PFSK-1 (cell line): ENCODE data around the gene POC5.

Experiments used
- FOXP2 ChIP-seq: optimal IDR thresholded peaks from 2 replicates; pipeline ENCODE3; 2011; ENCODE audit warnings: borderline replicate concordance, control low read depth, inconsistent platforms; ENCODE audit not compliant: insufficient read depth; ENCODE audit errors: extremely low read length, extremely low read depth
- POLR2AphosphoS5 ChIP-seq: IDR thresholded peaks from 2 replicates; pipeline ENCODE4 v1.6.1; 2012; ENCODE audit warnings: low read depth, mild to moderate bottlenecking, control low read depth, low read length, moderate library complexity
- SIN3A ChIP-seq: IDR thresholded peaks from 2 replicates; pipeline ENCODE4 v1.6.1; 2012; ENCODE audit warnings: mild to moderate bottlenecking, low read length, moderate library complexity, borderline replicate concordance; ENCODE audit not compliant: insufficient read depth
- TAF1 ChIP-seq: IDR thresholded peaks from 2 replicates; pipeline ENCODE4 v1.6.1; 2012; ENCODE audit warnings: low read length, control low read depth, borderline replicate concordance; ENCODE audit not compliant: insufficient read depth
- TF ChIP-seq, protein P1 (sequence below), 2 experiments: IDR thresholded peaks; 2 replicates each; pipeline versions ENCODE4 v1.6.1 to v1.8.0; 2011 to 2012; ENCODE audit warnings: low read depth in 2 of 2, low read length in 2 of 2, control low read depth in 1 of 2, inconsistent platforms in 1 of 2, mild to moderate bottlenecking in 1 of 2, moderate library complexity in 1 of 2; ENCODE audit not compliant: insufficient read depth in 1 of 2

Gene POC5

DNA sequence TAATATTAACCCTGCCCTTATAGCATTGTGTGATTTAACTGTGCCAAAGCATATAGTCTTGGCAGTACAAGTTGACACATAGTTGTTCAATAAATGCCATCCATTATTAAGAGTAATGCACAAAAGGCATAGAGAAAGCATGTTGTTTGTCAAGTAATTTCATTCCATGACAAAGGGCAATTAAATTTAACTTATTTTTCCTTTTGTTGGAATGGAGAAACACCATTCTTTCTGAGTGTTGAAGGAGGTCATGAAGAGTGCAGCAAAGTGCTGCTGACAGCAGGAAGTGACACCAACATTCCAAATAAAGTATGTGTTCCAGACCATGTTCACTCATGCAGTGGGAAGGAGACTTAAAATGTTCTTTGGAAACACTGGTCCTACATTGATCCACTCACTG is 76.8 kb downstream of the POC5 start:
- TF ChIP-seq TAF1 = no peak
- TF ChIP-seq SIN3A = no peak
- TF ChIP-seq, protein P1, sequence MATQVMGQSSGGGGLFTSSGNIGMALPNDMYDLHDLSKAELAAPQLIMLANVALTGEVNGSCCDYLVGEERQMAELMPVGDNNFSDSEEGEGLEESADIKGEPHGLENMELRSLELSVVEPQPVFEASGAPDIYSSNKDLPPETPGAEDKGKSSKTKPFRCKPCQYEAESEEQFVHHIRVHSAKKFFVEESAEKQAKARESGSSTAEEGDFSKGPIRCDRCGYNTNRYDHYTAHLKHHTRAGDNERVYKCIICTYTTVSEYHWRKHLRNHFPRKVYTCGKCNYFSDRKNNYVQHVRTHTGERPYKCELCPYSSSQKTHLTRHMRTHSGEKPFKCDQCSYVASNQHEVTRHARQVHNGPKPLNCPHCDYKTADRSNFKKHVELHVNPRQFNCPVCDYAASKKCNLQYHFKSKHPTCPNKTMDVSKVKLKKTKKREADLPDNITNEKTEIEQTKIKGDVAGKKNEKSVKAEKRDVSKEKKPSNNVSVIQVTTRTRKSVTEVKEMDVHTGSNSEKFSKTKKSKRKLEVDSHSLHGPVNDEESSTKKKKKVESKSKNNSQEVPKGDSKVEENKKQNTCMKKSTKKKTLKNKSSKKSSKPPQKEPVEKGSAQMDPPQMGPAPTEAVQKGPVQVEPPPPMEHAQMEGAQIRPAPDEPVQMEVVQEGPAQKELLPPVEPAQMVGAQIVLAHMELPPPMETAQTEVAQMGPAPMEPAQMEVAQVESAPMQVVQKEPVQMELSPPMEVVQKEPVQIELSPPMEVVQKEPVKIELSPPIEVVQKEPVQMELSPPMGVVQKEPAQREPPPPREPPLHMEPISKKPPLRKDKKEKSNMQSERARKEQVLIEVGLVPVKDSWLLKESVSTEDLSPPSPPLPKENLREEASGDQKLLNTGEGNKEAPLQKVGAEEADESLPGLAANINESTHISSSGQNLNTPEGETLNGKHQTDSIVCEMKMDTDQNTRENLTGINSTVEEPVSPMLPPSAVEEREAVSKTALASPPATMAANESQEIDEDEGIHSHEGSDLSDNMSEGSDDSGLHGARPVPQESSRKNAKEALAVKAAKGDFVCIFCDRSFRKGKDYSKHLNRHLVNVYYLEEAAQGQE (IDR thresholded peaks at IDR 0.05; ENCODE audit: insufficient read depth in 1 of 2, low read depth in 2 of 2, low read length in 2 of 2) = no peak
- no peak for TF ChIP-seq POLR2AphosphoS5
- no peak for TF ChIP-seq FOXP2

DNA sequence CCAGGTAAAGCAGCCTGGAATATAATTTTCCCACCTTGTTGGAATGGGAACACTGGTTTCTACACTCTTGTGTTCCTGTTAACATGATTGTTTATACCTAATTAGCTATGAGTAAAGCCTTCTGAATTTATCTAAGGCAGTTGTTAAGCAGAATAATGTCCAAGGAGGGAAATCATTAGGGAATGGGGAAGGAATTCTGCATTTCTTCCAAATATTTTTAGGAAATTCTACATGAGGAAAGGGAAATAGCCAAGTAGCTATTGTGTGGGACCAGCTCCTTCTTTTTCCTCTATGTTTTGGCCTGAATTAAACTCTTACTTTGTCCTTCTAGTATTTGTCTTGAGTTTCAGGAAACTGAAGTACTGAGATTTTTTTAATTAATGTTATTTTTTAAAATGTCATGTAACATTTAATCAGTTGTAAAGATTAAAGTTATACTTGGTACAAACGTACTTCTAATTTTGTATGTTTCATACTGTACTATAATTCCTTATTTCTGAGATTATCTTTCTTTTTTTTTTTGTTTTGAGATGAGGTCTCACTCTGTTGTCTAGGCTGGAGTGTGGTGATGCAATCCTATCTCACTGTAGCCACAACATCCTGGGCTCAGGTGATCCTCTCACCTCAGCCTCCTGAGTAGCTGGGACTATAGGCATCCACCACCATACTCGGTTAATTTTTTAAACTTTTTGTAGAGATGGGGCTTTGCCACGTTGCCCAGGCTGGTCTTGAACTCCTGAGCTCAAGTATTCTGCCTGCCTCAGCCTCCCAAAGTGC is 77.5 kb downstream of the POC5 start:
- TF ChIP-seq TAF1 (no peak), FOXP2 (no peak), SIN3A (no peak), POLR2AphosphoS5 (no peak)
- TF ChIP-seq, protein P1 (IDR thresholded peaks at IDR 0.05; ENCODE audit: insufficient read depth in 1 of 2, low read depth in 2 of 2, low read length in 2 of 2) = no peak

DNA sequence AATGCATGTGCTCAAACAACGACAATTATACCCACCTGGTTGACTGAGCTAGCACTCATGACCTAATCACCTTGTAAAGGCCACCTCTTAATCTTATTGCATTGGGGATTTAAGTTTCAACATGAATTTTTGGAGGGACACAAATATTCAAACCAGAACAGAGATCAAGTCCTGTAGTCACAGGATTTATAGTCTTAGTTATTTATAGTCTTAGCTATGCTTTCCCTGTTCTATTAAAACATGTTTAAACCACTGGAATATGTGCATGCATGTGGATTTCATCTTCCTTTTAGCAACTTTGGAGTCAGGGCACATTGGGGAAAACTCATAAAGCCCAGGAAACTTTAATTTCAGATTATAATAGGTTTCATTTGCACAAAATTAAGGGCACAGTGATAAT is 79.3 kb downstream of the POC5 start:
- no peak for TF ChIP-seq FOXP2
- TF ChIP-seq POLR2AphosphoS5 = no peak
- no peak for TF ChIP-seq TAF1
- no peak for TF ChIP-seq SIN3A
- TF ChIP-seq, protein P1 (IDR thresholded peaks at IDR 0.05; ENCODE audit: insufficient read depth in 1 of 2, low read depth in 2 of 2, low read length in 2 of 2) = no peak

DNA sequence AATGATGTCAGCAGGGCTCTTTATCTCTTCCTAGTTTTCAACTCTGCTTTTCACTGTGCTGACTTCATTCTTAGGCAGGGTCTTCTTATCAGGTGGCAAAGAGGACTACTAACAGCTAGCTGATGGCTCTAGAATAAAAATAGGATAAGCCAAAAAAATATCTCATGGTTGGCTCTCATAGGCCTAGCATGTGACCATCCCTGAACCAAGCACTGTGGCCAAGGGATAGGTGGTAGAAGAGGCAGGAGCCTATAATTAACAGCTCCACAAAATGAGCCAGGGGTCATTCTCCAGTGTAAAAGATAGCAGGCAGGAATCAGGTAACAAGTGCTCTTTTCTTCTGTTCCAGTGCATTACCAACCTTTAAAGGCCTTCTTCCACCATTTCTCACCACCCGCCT is 84.9 kb downstream of the POC5 start:
- no peak for TF ChIP-seq TAF1
- TF ChIP-seq, protein P1 (IDR thresholded peaks at IDR 0.05; ENCODE audit: insufficient read depth in 1 of 2, low read depth in 2 of 2, low read length in 2 of 2) = no peak
- TF ChIP-seq POLR2AphosphoS5 = no peak
- no peak for TF ChIP-seq FOXP2
- no peak for TF ChIP-seq SIN3A
